Gastrocnemius medialis (tissue), 4 donors: ENCODE results near the gene PUM1.

ENCODE experiments used
- POLR2A ChIP-seq, 2 donors: fragments of 450-650 bp; IDR thresholded peaks; one replicate each; pipeline ENCODE4 v1.6.1; 2017; ENCODE audit warnings: antibody characterized with exemption in 2 of 2, mild to moderate bottlenecking in 2 of 2, moderate library complexity in 2 of 2
- TF ChIP-seq, protein P1 (sequence below), 5 experiments: fragments of 450-650 bp in 3 of 5; fragments of 200-600 bp in 2 of 5; sonication (generic) in 2 of 5; IDR thresholded peaks in 4 of 5; conservative IDR thresholded peaks in 1 of 5; 1 replicate in 4 of 5; 2 replicates in 1 of 5; pipeline ENCODE4 v1.5.1; 2016 to 2019; ENCODE audit warnings: antibody characterized with exemption in 5 of 5, mild to moderate bottlenecking in 3 of 5, moderate library complexity in 3 of 5

DNA sequence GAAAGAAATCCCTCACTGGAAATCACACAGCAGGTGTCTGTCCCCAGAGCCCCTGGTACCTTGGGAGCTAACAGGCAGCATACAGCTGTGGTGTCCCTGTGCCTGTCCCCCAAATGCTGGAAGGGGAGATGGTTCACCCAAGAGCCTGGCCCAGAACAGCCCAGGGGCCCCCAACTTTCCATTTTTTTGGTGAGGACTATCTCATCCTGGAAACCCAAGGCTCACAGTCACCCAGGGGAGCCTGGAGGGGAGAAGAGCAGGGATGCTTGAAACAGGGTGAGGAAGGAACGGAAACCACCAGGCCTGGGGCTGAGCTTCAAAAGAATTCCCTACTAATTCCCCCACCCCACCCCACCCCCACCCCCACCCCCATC lies 160.6 kb downstream of the PUM1 start:
- TF ChIP-seq POLR2A (IDR thresholded peaks at IDR 0.05), result no peak
- TF ChIP-seq, protein P1, sequence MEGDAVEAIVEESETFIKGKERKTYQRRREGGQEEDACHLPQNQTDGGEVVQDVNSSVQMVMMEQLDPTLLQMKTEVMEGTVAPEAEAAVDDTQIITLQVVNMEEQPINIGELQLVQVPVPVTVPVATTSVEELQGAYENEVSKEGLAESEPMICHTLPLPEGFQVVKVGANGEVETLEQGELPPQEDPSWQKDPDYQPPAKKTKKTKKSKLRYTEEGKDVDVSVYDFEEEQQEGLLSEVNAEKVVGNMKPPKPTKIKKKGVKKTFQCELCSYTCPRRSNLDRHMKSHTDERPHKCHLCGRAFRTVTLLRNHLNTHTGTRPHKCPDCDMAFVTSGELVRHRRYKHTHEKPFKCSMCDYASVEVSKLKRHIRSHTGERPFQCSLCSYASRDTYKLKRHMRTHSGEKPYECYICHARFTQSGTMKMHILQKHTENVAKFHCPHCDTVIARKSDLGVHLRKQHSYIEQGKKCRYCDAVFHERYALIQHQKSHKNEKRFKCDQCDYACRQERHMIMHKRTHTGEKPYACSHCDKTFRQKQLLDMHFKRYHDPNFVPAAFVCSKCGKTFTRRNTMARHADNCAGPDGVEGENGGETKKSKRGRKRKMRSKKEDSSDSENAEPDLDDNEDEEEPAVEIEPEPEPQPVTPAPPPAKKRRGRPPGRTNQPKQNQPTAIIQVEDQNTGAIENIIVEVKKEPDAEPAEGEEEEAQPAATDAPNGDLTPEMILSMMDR (IDR thresholded peaks at IDR 0.05 in 4 of 5, conservative IDR thresholded peaks at IDR 0.05 in 1 of 5), result no peak
